Measurements from ENCODE around the gene GMDS.

DNA sequence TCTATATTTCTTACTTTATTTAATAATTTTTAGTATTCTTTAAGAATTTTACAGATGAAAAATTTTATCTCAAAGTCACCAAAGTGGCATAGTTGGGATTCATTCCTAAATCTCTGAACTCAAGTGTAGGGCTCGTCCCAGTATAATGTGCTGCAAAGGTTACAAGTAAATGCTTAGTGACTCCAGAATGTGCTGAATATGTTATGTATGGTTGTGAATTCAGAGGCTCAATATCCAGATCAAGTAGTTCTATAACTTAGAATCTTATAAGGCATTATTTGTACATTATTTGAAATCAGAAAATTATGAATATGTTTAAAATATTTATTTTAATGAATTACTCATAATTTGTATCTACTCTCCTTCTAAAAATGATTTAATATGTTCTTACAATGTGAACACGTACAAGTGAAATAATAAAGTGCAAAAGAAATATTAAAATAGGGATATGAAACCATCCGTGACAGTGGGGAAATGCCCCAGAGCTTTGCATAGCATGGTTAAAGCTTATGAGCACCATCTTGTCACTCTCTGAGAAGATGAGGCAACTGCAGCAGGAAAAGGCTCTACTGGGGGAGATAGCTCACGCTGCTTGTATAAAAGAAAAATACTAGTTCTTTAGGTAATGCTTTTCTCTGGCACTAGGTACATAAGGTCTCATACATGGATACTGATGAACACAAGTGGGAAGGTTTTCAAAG lies 376.7 kb downstream of the GMDS start:
- TF ChIP-seq POLR2A (IDR thresholded peaks at IDR 0.05; ENCODE audit: low read depth, low read length) (no peak), POLR2AphosphoS5 (IDR thresholded peaks at IDR 0.05; ENCODE audit: low read depth, low read length) (no peak), TAF1 (IDR thresholded peaks at IDR 0.05; ENCODE audit: borderline replicate concordance, low read depth, low read length) (no peak)

Measured in GM12892 (cell line).